Caco-2 (cell line): Measurements from ENCODE around the gene MAN1C1. TPM values are rescaled to one million over a fixed set of nuclear protein-coding genes. Genes with fewer than 3 reads are reported as not detected.

Experiments
- BruUV-seq: library from RNA; stranded (reverse); fragments of 400-500 nt; replicated peaks from 2 replicates; lab custom pipeline; 2021; lab: Mats Ljungman, UMichigan
- CTCF ChIA-PET: fragments of 300-600 bp; sonication (Branson Sonifier 250); formaldehyde crosslinking; loops from one replicate; lab custom pipeline; 2022; ENCODE audit warnings: antibody characterized with exemption; lab: Charles Lee
- POLR2A ChIA-PET: fragments of 300-600 bp; sonication (Branson Sonifier 250); formaldehyde crosslinking; loops from one replicate; lab custom pipeline; 2022; ENCODE audit warnings: antibody characterized with exemption; lab: Charles Lee
- DNase-seq, 2 experiments: peaks; one replicate each; pipeline versions ENCODE4 v3.0.0 to v3.0.0-alpha.2; 2020 to 2022
- H3K27me3 ChIP-seq: replicated peaks from 2 replicates; pipeline ENCODE4 v1.6.0; 2011; ENCODE audit warnings: low read length; ENCODE audit not compliant: control insufficient read depth, insufficient read depth
- H3K36me3 ChIP-seq: 2 replicates; pipeline ENCODE4 v1.5.1; 2011; ENCODE audit warnings: low read length; ENCODE audit not compliant: control insufficient read depth, insufficient read depth
- H3K4me1 ChIP-seq: fragments of 250-450 bp; sonication (Bioruptor Pico); 2 replicates; pipeline ENCODE4 v1.5.1; 2020; ENCODE audit warnings: mild to moderate bottlenecking
- H3K4me3 ChIP-seq: 2 replicates; pipeline ENCODE4 v1.5.1; 2011; ENCODE audit warnings: low read depth, mild to moderate bottlenecking, control low read depth, low read length
- H3K9me3 ChIP-seq: fragments of 250-450 bp; sonication (Bioruptor Pico); 2 replicates; pipeline ENCODE4 v1.5.1; 2020; ENCODE audit warnings: mild to moderate bottlenecking, moderate library complexity
- H3K27ac Mint-ChIP-seq: one replicate; pipeline ENCODE4 v1.8.0; 2022; ENCODE audit warnings: mixed read lengths; ENCODE audit not compliant: unreplicated experiment
- H3K27me3 Mint-ChIP-seq: one replicate; pipeline ENCODE4 v1.8.0; 2022; ENCODE audit warnings: mixed read lengths; ENCODE audit not compliant: insufficient read depth, unreplicated experiment
- H3K36me3 Mint-ChIP-seq: one replicate; pipeline ENCODE4 v1.8.0; 2022; ENCODE audit warnings: mild to moderate bottlenecking, mixed read lengths; ENCODE audit not compliant: insufficient read depth, unreplicated experiment
- H3K4me1 Mint-ChIP-seq: one replicate; pipeline ENCODE4 v1.8.0; 2022; ENCODE audit warnings: low read depth, mixed read lengths; ENCODE audit not compliant: unreplicated experiment
- H3K4me3 Mint-ChIP-seq: one replicate; pipeline ENCODE4 v1.8.0; 2022; ENCODE audit warnings: mild to moderate bottlenecking, moderate library complexity, mixed read lengths; ENCODE audit not compliant: unreplicated experiment
- H3K9me3 Mint-ChIP-seq: one replicate; pipeline ENCODE4 v1.8.0; 2022; ENCODE audit warnings: mixed read lengths; ENCODE audit not compliant: unreplicated experiment
- CTCF ChIP-seq, 2 experiments: fragments of 200-600 bp in 1 of 2; IDR thresholded peaks; 1 replicate in 1 of 2; 2 replicates in 1 of 2; pipeline versions ENCODE4 v1.5.1 to v1.8.0; 2011 to 2022; ENCODE audit warnings: antibody characterized with exemption in 1 of 2, control low read depth in 1 of 2, inconsistent platforms in 1 of 2, low read depth in 1 of 2, low read length in 1 of 2, mild to moderate bottlenecking in 1 of 2, moderate library complexity in 1 of 2; ENCODE audit not compliant: insufficient read depth in 1 of 2, severe bottlenecking in 1 of 2, unreplicated experiment in 1 of 2
- intact Hi-C: fragments of 100-400 bp; cut with micrococcal nuclease; formaldehyde crosslinking; loops from one replicate; pipeline ENCODE4 v1.10.0; 2022; ENCODE audit not compliant: unreplicated experiment
- total RNA-seq: library from RNA; stranded (reverse); gene quantifications from 2 replicates; pipeline ENCODE4 v1.2.3, GENCODE V29; 2022

The MAN1C1 gene
- total RNA-seq, 1 experiment from 2014 or later = 2.7 TPM

GRCh38 chr1:25782608-25783201, 166.1 kb downstream of the MAN1C1 start:
- Mint-ChIP-seq H3K27ac (no peak overlapping the region), H3K9me3 (no peaks in the 10 kb centered on the region), H3K4me1 (peaks cover 7% of the 10 kb centered on the region), H3K27me3 (no peaks in the 10 kb centered on the region), H3K4me3 (no peak overlapping the region), H3K36me3 (no peaks in the 10 kb centered on the region)
- H3K4me3 ChIP-seq = no peak overlapping the region
- intact Hi-C loops = no loop called here
- H3K9me3 ChIP-seq = no peaks in the 10 kb centered on the region
- H3K4me1 ChIP-seq = peaks cover 16% of the 10 kb centered on the region
- CTCF ChIA-PET = no interaction called here
- H3K27me3 ChIP-seq = no peaks in the 10 kb centered on the region
- no peaks in the 10 kb centered on the region for H3K36me3 ChIP-seq
- DNase-seq = no peak
- TF ChIP-seq CTCF (IDR thresholded peaks at IDR 0.05; ENCODE audit: insufficient read depth in 1 of 2, low read depth in 1 of 2, low read length in 1 of 2, severe bottlenecking in 1 of 2, unreplicated experiment in 1 of 2) = no peak
- POLR2A ChIA-PET = no interaction called here
- BruUV-seq = no TSS peak

- Mint-ChIP-seq H3K4me1 (peaks cover 7% of the 10 kb centered on the region), H3K4me3 (no peak overlapping the region), H3K9me3 (no peaks in the 10 kb centered on the region), H3K27me3 (no peaks in the 10 kb centered on the region), H3K36me3 (no peaks in the 10 kb centered on the region), H3K27ac (no peak overlapping the region)
- Histone ChIP-seq H3K9me3 (no peaks in the 10 kb centered on the region), H3K4me3 (no peak overlapping the region), H3K4me1 (peaks cover 15% of the 10 kb centered on the region), H3K36me3 (no peaks in the 10 kb centered on the region), H3K27me3 (no peaks in the 10 kb centered on the region)
- no peak for DNase-seq
- TF ChIP-seq CTCF (IDR thresholded peaks at IDR 0.05; ENCODE audit: insufficient read depth in 1 of 2, low read depth in 1 of 2, low read length in 1 of 2, severe bottlenecking in 1 of 2, unreplicated experiment in 1 of 2) = no peak
- BruUV-seq = no TSS peak
- CTCF ChIA-PET = no interaction called here
- intact Hi-C loops = no loop called here
- POLR2A ChIA-PET = no interaction called here
Measured at GRCh38 chr1:25784575-25785051, 168.0 kb downstream of the MAN1C1 start.

- POLR2A ChIA-PET = no interaction called here
Measured at GRCh38 chr1:25785333-25786067, 168.9 kb downstream of the MAN1C1 start.

More at GRCh38 chr1:25785333-25786067, 168.9 kb downstream of the MAN1C1 start:
- Mint-ChIP-seq H3K4me1 (peaks cover 7% of the 10 kb centered on the region), H3K27ac (no peak overlapping the region), H3K4me3 (no peak overlapping the region), H3K36me3 (no peaks in the 10 kb centered on the region), H3K9me3 (no peaks in the 10 kb centered on the region), H3K27me3 (no peaks in the 10 kb centered on the region)
- TF ChIP-seq CTCF (IDR thresholded peaks at IDR 0.05; ENCODE audit: insufficient read depth in 1 of 2, low read depth in 1 of 2, low read length in 1 of 2, severe bottlenecking in 1 of 2, unreplicated experiment in 1 of 2) = no peak
- H3K4me3 ChIP-seq = no peak overlapping the region
- H3K27me3 ChIP-seq = no peaks in the 10 kb centered on the region
- intact Hi-C loops = no loop called here
- peaks cover 6% of the 10 kb centered on the region for H3K4me1 ChIP-seq
- no TSS peak for BruUV-seq
- CTCF ChIA-PET = no interaction called here
- no peak for DNase-seq
- no peaks in the 10 kb centered on the region for H3K36me3 ChIP-seq
- no peaks in the 10 kb centered on the region for H3K9me3 ChIP-seq
